ENCODE results near the gene ABCG1.

Gene ABCG1

DNA sequence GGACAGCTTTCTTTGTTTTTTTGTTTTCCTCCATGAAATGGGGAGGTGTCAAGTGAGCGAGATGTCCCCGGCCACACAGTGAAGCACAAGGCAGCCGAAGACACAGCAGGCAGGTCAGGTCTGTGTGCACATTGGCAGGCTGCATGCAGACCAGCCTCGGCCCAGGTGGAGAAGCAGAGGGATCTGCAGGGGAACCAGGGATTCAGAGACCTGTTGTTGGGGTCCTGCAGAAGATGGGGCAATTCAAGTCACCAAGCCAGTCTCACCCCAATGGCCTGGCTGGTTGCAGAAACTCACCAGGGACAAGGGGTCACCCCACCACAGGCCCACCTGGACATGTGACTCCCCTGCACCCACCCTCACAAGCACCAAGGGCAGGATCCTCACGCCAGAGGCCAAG is 4.0 kb upstream of the ABCG1 start:
- DNase-seq, result no peak

DNA sequence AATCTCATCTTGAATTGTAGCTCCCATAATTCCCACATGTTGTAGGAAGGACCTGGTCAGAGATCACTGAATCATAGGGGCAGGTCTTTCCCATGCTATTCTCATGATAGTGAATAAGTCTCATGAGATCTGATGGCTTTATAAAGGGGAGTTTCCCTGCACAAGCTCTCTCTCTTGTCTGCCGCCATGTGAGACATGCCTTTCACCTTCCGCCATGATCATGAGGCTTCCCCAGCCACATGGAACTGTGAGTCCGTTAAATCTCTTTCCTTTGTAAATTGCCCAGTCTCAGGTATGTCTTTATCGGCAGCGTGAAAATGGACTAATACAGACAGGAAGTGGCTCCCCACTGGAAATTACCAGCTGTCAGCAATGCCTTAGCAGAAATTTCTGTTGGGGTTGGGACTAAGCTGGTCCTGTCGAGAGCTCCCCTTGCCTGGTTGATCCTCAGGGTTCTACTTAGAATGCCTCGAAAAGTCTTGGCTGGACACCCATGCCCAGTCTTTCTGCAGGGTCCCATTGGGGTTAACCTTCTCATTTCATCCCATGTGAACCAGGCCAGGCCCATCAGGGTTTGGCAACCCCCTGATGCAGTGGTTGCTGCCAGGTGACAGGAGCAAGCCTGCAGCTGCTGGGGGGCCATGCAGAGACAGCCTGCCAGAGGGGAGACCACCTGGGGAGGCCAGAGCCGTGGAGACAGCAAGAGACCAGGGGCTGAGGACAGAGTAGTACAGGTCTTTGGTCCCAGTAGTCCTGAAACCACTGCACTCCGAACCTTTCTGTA is 2.8 kb upstream of the ABCG1 start:
- DNase-seq, result no peak

DNA sequence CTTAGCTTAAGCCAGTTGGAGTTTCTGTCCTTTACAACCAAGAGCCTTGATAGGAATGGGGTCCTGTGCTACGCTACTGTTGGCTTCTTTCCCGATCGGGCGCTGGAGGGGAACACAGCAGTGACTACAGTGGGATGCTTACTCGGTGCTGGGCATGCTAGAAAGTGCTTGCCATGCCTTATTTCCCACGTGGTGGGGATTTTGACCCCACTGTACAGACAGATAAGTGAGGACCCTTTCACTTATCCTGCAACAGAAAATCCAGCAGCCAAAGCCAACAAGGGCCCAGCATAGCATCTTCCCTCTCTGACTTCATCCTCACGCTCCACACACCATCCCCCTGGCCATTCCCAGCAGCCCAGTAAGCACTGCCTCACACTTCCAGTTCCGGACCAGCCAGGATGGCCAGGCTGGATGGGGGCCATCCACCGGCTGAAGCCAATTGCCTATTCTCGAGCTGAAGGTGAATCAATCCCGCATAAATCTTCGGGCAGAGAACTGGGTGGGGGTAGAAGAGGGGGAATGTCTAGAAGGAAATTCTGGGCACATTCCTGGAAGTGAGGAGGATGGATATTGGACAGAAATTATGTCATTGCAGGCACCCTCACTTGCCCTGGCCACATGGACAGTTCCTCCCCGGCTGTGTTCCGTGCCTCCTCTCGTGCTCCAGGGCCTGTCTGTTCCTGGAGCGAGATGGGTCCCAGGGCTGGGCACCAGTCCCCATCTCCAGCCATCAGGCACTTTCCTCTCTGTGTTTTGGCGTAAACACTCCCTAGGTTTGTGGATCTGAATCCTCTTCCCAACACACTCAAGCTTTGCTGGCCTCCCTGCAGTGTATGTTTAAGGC is 2.0 kb upstream of the ABCG1 start:
- DNase-seq, result no peak

- DNase-seq, result no peak
Observed at GRCh38 chr21:42219606-42220137, 732 bp downstream of the ABCG1 start.

DNA sequence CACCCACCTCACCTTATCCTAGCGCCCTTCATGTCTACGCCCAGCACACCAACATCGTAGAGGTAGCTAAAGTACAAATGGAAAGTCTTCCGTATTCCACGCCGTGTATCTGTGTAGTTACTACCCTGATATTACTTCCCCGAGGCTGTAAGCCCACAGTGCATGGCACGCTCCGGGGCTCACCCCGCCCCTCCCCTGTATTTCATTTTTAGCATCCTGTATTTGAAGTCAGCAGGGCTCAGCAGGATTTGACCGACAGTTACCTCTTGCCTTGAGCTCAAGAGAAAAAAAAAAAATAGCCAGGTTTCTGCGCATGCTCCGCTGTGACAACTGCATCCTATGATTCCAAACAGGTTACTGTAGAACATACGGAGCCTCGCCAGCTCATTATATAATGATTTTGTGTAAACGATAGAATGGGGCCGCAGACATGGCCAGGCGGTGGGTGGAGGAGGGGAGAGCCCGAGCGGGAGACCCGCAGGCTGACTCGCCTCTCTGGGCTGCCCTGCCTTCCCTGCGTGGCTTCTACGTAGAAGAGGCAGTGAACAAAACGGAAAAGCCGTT is 1.3 kb downstream of the ABCG1 start:
- peak; percentile 81 for DNase-seq

DNA sequence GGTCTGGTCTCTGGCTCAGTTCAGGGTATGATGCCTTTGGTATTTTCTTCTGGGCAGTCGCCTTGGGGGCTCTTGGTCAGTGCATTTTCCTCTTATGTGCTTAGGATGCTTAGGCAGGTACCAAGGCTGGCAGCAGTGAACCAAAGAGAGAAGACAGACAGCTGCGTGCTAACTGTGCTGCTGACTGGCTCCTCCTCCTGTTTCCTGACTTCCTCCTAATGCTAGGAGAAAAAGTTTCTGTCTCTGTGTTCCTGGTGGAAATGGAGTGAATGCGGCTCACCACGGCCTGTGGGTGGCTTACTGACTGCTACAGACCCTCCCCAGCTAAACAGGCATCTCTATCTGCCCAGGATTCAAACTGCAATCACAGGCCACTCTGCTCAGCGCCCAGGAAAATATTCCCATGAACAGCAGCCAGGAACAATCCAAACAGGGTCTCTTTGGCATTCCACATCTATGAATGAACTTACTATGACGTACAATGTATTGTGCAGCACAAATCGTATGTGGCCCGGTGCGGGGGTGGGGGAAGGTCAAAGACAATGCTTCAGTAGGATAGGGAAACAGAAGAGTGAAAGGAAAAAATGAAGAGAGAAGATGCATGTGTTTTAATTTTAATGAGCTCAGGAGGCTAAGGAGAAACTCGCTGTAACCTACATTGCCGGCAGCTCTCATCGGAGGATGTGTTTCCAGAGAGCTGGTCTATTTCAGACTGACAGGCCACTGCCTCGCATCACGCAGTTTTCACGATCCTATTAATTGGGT is 2.8 kb downstream of the ABCG1 start:
- DNase-seq, result peak; percentile 44

- no peak for DNase-seq
Observed at GRCh38 chr21:42222386-42222785, 3.4 kb downstream of the ABCG1 start.

DNA sequence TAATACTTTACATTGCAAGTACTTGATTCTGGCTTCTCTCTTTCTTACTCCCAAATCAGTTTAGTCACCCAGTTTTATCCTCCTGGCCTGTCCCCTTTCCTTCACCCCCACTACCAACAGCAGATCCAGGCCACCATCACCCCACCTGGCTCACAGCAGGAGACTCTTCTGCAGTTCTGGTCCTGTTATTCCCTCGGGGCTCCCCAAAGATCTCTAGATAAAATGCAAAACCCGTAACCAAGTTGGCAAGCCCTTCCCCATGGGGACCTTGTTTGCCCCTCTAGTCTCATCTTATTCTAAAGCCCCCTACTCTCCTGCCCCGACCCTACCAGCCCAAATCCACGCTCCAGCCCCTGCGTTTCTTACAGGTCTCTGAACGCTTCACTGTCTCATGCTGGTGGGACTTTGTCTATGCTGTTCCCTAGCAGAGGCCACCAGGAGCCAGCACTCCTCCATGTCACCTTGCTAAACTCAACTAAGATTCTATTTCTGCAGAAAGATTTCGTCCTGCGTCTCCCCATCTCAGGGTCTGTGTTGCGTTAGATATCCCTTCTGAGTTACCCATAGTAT is 4.0 kb downstream of the ABCG1 start:
- DNase-seq, result no peak

DNA sequence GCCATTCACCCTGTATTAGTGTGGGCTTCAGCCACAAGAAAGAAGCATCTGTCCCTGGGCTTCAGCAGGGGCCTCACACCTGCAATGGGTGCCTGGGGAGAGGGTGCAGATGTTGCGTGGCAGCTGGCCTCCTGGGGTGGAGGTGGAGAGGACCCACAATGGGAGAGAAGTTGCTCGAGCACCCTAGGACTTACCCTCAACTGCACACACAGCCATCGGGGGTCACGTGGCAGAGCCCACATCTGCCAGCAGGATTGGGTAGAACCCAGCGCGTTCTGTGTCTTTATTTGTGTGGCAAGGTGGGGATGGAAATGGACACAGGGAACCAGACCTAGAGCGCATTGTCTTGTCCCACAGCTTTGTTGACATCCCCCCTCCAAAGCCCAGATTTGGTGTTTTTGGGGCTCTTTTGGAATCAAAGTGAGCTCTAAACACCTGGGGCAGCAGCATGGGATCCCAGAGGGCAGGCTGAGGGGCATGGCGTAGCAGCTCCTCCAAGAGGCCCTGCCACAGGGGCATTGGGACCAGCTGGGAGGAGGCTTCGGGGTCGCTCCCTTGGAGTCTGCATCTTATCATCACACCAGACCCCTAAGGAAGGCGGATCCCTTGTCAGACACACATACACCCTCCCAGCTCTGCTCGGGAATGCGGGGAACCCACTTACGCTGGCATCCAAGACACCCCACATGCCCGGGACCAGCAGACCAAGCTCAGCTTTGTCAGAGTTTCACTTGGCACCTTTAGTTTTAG is 5.1 kb downstream of the ABCG1 start:
- DNase-seq, result no peak

DNA sequence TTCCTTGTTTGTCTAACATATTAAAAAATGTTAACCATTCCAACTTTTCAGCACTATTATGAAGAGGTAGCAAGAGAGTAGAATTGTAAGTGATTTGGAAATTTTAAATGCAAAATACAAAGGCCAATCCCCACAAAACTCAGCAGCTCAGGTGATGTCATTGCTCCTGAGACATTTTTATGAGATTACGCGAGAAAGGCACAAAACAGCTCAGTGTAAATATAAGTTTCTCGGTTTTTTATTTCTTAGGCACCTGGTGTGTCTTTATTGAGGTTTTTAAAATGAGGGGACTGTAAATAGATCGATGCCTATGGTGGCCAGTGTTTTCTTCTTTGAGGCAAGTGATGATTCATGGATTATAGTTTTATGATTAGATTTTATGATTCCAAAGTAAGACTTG is 6.1 kb downstream of the ABCG1 start:
- DNase-seq, result no peak

DNA sequence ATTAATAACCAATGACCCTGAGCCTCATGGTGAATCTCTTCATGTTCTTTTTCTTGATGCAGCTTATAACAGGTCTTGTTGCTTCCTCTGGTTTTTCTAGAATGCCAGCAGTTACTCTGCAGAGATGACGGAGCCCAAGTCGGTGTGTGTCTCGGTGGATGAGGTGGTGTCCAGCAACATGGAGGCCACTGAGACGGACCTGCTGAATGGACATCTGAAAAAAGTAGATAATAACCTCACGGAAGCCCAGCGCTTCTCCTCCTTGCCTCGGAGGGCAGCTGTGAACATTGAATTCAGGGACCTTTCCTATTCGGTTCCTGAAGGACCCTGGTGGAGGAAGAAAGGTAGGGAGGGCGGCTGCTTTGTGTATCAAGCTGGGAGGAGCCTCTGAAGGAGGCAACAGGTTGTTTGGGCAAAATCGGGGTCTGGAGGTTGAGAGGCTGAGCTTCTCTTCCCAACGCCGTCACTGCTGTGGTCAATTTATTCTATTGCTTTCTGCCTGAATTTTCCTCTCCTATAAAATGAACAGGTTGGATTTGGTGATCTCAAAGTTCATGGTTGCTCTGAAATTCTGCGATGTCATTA is 6.7 kb downstream of the ABCG1 start:
- DNase-seq, result no peak

DNA sequence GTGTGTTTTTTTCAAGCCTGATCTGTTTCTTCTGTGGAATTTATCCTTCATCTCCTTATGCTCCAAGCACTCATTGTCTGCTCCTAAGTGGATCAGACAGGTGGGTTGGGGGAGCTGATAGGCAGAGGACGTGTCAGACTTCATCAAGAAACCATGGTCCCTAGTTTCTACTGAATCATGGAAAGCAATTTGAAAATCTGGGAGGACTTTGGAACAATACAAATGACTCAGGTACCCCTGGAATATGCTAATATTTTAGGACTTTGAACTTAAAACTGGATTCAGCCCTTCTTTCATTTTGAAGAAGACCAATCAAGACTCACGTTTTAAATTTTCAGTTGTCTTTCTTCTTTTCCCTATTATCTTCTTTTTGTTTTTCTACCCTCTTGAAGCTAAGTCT is 7.7 kb downstream of the ABCG1 start:
- no peak for DNase-seq

DNA sequence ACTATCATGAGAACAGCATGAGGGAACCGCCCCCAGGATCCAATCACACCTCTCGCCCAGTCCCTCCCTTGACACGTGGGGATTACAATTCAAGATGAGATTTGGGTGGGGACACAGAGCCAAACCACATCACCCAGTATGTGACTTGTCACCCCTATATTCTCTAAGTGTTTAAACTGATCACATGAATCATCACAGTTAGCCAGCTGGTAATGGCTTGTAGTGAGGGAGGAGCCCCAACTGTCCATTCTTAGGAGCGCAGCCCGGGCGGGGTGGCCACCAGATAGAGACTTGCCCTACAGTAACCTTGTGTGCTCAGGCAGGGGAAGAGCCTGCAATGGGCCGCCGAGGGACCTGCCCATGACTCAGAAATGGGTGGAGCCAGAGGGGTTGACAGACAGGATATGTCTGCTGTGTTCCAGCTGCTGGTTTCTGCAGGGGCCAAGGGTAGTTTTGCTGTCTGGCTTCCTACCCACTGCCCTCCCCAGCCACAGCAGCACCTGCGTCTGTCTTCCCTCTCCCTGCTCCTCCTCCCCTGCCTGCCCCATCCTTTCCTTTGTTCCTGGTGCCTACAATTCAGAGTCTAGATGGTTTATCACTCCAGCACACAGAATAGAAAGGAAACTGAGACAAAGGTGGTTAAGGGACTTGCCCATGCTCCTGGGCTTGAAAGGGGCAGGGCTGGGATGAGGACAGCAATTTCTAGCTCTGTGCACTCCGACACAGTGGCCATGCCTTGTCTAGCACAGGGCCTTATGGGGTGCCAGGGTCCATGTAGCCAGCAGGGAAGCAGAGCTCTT is 9.2 kb downstream of the ABCG1 start:
- DNase-seq, result peak; percentile 46

GRCh38 chr21:42228709-42229220 is 9.8 kb downstream of the ABCG1 start:
- DNase-seq, result no peak

- DNase-seq, result no peak
Observed at GRCh38 chr21:42229676-42230075, 10.7 kb downstream of the ABCG1 start.

- DNase-seq, result no peak
Observed at GRCh38 chr21:42230178-42230577, 11.2 kb downstream of the ABCG1 start.

- DNase-seq, result no peak
Observed at GRCh38 chr21:42230636-42231035, 11.7 kb downstream of the ABCG1 start.

- no peak for DNase-seq
Observed at GRCh38 chr21:42231756-42232155, 12.8 kb downstream of the ABCG1 start.

- DNase-seq, result no peak
Observed at GRCh38 chr21:42232176-42232825, 13.4 kb downstream of the ABCG1 start.
